ENCODE measurements around the gene BMS1.
"Not testable (repeated sequence)": the region's sequence is repeated elsewhere in the genome, so short reads cannot be mapped to it uniquely, and the experiment has no call there.

Gene BMS1

GRCh38 chr10:42801135-42801534 lies 18.5 kb downstream of the BMS1 start:
- DNase-seq, result peak in 1 of 5 donors; percentile 32

GRCh38 chr10:42802876-42803275 lies 20.3 kb downstream of the BMS1 start:
- no peak for DNase-seq

- DNase-seq, result no peak
Observed at GRCh38 chr10:42809676-42810075, 27.1 kb downstream of the BMS1 start.

- DNase-seq, result no peak
Observed at GRCh38 chr10:42812028-42812427, 29.4 kb downstream of the BMS1 start.

GRCh38 chr10:42813989-42814687 lies 31.5 kb downstream of the BMS1 start:
- not testable (repeated sequence) for DNase-seq

GRCh38 chr10:42816334-42816733 lies 33.7 kb downstream of the BMS1 start:
- not testable (repeated sequence) for DNase-seq

- no peak for DNase-seq
Observed at GRCh38 chr10:42816912-42817311, 34.3 kb downstream of the BMS1 start.

- DNase-seq, result not testable (repeated sequence)
Observed at GRCh38 chr10:42817417-42817816, 34.8 kb downstream of the BMS1 start.

- not testable (repeated sequence) for DNase-seq
Observed at GRCh38 chr10:42826759-42827158, 44.2 kb downstream of the BMS1 start.

- DNase-seq, result no peak
Observed at GRCh38 chr10:42827201-42827600, 44.6 kb downstream of the BMS1 start.

- DNase-seq, result not testable (repeated sequence)
Observed at GRCh38 chr10:42828391-42828790, 45.8 kb downstream of the BMS1 start.

GRCh38 chr10:42830237-42830636 lies 47.6 kb downstream of the BMS1 start:
- no peak for DNase-seq

- no peak for DNase-seq
Observed at GRCh38 chr10:42836096-42836495, 53.5 kb downstream of the BMS1 start.

GRCh38 chr10:42836771-42837468 lies 54.3 kb downstream of the BMS1 start:
- no peak for DNase-seq

GRCh38 chr10:42844810-42845209 lies 62.2 kb downstream of the BMS1 start:
- DNase-seq, result not testable (repeated sequence)

- DNase-seq, result not testable (repeated sequence)
Observed at GRCh38 chr10:42847261-42847660, 64.7 kb downstream of the BMS1 start.

GRCh38 chr10:42850931-42851330 lies 68.3 kb downstream of the BMS1 start:
- no peak for DNase-seq

GRCh38 chr10:42859256-42859655 lies 76.7 kb downstream of the BMS1 start:
- DNase-seq, result no peak

- not testable (repeated sequence) for DNase-seq
Observed at GRCh38 chr10:42860016-42860415, 77.4 kb downstream of the BMS1 start.

- not testable (repeated sequence) for DNase-seq
Observed at GRCh38 chr10:42862801-42863200, 80.2 kb downstream of the BMS1 start.

GRCh38 chr10:42864575-42864974 lies 82.0 kb downstream of the BMS1 start:
- DNase-seq, result no peak

- no peak for DNase-seq
Observed at GRCh38 chr10:42865716-42866114, 83.1 kb downstream of the BMS1 start.

GRCh38 chr10:42866115-42866995 lies 83.8 kb downstream of the BMS1 start:
- peak in 2 of 5 donors; percentile 24 to 40 for DNase-seq
